Activated CD4-positive, alpha-beta T cell treated with anti-CD3 and anti-CD28 coated beads, Interleukin-2, amount 50 U/mL, for 48 hours (primary cell): ENCODE data around the gene PIGQ.

Experiments
- DNase-seq, 2 experiments: peaks; one replicate each; pipeline ENCODE4 v3.0.0-alpha.2; 2020

The PIGQ gene

DNA sequence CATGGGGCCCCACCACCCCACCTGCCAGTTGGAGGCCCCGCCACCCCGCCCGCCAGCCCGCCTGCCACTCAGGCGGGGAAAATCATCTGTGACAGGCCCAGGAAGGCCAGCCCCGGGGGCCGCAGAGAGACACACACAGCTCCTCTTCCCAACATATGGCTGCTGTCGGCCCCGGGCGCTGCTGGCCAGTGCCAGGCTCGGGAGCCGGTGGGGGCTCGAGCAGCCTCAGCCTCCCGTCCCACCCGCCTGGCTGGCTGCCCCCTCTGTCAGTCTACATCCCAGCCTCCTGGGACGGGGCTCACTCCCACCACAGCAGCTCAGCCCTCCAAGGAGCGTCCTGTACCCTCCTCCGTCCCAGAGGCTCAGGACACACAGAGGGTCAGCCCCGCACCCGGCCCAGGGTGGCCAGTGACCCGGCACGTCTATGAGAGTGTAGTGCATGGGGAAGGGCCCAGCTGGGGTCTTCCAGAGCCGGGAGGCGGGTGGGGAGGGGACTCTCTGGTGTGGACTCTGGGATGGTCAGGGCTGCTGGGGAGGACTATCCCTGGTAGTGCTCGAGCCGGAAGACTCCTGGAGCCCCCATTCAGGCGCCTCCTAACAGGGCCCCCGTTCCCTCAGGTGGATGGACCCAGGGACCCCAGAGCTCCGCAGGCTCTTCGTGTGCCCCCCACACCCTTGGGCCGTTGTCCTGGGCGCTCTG lies 13.1 kb upstream of the PIGQ start:
- no peak for DNase-seq

DNA sequence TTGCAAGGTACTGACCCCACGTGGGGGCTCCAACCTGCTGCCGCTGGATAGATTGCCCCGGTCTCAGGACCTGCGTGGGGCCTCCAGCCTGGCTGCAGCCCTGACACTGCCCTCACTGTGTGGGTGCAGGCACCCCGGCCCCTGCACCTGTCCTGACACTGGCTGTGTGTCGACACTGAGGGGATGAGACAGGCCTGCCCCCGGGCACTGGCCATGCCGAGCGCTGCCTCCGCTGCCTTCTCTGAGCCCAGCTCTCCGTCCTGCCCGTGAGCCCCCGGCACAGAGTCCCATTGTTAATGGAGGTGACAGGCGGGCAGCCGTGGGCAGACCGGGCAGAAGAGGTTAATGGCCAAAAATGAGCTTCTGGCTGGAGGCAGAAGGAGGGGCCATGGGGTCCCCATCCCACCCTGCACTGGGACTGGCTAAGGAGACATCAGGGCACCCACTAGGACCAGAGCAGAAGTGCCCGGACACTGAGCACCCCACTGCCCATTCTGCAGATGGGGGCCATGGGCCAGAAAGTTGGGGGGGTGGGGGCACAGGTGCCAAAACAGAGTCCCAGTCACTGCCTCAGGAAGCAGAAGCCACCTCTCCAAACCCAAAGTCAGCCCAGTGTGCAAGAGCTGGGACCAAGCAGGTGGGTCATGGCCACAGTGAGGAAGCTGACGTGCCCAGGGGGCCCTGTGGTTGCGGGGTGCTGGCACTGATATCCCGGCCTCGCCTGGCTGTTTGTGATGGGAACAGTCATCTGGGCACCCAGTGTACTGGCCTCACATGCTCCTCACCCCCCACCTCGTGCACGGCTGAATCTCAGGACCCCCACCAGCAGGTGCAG lies 12.1 kb upstream of the PIGQ start:
- no peak for DNase-seq

DNA sequence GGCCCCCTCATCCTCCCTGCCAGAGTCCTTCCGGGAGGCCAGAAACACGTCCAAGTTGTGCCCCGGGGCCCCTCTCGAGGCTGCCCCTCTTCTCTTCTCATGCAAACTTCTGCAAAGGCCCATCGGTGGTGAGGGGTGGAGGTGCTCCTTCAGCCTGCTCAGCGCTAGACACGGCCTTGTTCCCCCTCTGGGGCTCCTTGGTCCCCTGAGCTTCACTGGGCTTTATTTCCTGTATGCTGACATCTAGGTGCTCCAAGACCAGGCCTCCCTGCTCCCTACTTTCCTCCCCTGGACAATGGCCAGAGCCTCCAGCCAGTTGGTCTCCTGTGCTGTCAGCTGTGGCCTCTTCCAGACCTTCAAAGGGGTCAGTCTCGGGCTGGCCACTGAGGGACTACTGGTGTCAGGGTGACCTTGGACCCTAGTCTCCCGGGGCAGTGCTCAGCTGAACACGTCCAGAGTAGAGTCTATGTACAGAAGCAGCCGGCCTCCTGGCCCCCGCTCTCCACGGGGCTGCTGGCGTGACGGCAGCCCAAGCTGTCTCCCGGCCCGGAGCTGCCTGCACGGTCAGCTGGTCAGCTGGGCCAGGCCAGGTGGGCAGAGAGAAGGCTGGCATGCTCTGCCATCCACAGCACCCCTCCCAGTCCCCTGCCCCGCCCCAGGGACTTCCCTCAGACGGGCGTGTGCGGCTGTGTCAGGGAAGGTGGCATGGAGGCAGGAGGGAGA lies 11.3 kb upstream of the PIGQ start:
- no peak for DNase-seq

DNA sequence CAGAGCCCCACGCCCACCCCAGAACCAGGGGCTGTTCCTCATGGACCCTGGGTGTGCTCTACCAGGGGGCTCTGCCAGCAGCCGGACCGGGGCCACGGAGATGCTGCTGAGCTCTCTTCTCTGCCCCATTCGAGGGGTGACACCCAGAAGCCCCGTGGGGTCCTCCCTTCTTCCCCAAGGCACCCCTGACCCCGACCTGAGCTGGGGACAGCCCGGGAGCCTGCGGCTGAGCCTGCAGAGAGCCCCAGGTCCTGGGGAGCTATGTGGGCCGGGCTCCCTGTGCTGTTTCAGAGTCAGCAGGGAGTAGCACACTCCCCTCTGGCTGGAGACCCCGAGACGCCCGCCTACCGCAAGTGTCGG lies 10.8 kb upstream of the PIGQ start:
- no peak for DNase-seq

GRCh38 chr16:559411-560203 lies 10.2 kb upstream of the PIGQ start:
- DNase-seq, result no peak

GRCh38 chr16:560204-560700 lies 9.5 kb upstream of the PIGQ start, which contains the start of gene PRR35:
Gene PRR35 (plus strand): TSS chr16:560394. CDS start chr16:563295, 2,901 bp downstream.
- no peak for DNase-seq

DNA sequence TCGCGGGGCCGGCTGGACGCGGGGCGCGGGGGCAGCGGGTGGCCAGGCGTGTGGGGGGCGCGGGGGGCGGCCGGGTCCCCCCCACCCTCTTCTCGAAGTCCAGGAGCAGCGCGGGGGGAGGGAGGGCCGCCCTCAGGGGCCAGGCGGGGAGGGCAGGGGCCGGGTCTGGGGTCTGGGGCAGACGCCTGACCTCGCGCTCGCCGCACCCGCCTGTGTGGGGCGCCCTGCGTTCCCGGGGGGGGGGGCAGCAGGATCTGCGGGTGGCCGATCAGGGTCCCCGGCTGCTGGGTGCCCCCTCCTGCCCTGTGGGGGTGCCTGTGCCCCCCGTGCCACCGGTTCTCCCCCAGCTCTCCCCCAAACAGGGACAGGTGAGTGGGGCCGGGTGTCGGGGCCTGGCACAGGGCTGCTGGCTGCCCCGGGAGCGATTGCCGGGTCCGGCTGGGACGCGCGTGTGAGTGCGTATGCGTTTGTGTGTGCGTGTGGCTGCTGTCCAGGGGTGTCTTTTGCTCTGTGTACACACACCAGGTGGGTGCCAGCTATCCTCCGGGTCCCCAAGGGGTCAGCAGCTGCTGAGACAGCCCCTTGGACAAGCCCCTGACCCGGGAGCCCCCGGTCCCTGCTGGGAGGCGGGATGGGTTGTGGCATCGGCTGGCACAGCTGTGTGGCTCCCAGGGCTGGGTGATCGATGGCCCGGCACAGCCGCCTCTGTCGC lies 8.9 kb upstream of the PIGQ start:
- no peak for DNase-seq

- no peak for DNase-seq
Measured at GRCh38 chr16:561413-561794, 8.4 kb upstream of the PIGQ start.

DNA sequence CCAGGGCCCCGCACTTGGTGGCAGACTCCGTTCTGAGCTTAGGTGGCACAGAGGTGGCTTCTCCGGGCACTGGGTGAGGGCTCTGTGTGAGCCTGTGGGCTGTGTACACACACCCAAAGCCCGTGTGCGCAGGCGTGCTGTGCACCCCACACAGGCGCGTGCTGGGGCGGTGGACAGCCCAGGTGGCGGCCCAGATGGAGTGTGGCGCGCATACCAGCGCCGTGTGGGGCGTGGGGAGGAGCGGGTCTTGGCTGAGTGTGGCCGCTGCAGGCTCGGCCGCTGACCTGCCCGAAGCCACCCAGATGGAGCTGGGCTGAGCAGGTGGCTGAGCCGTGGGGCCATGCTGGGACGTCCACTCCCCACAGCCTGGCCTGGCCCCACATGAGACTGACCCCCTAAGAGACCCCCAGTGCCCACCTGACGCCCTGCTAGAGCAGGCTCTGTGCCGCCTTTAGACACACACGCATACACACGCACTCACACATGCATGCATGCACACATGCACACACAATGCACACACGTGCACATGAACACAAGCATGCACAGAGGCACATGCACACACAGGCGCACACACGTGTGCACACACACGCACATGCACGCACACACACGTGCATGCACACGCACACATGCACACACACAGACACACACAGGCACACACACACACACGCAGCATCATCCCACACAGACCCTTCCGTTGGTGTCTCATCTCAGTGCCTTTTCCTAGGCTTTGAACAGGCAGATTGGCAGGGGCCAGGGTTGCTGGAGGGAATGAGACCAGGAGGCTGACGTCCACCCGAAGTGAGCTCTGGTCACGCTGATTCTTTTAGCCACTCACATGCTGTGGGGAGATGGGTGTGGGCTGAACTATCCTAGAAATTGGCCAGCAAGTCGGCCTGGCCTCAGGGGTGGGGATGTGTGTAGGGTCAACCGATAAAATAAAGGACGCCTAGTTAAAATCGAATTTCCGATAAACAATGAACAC lies 7.5 kb upstream of the PIGQ start:
- no peak for DNase-seq

GRCh38 chr16:563072-563644 lies 6.6 kb upstream of the PIGQ start:
- DNase-seq, result no peak

DNA sequence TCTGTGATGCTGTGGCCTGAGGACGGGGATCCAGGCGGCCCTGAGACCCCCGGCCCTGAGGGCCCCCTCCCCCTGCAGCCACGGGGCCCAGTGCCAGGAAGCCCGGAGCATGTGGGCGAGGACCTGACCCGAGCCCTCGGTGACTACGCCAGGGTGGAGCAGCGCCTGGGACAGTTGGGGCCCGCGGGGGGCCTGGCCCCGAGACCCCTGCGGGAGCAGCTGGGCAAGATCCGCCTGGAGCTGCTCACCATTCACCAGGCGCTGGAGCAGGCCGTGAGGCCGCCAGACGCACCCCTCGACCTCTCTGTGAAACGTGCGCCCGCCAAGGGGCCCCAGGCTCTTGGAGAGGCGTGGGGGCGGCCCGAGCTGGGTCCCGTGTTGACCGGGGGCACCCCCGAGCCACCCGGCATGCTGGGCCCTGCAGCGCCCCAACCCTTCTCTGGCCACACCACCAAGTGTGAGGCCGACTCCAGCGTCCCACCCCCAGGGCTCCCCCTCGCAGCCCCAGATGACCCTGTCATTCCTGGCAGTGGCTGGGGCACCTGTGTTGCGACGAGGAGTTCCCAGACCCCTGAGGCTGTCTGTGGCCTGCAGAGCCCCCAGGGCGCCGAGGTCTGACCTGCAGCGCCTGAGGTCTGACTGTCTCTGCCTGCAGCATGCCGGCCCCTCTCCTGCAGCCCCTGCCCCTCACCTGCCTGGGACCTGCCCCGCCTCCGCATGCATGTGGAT lies 4.9 kb upstream of the PIGQ start:
- DNase-seq, result no peak

- DNase-seq, result no peak
Measured at GRCh38 chr16:565419-566330, 4.1 kb upstream of the PIGQ start.

DNA sequence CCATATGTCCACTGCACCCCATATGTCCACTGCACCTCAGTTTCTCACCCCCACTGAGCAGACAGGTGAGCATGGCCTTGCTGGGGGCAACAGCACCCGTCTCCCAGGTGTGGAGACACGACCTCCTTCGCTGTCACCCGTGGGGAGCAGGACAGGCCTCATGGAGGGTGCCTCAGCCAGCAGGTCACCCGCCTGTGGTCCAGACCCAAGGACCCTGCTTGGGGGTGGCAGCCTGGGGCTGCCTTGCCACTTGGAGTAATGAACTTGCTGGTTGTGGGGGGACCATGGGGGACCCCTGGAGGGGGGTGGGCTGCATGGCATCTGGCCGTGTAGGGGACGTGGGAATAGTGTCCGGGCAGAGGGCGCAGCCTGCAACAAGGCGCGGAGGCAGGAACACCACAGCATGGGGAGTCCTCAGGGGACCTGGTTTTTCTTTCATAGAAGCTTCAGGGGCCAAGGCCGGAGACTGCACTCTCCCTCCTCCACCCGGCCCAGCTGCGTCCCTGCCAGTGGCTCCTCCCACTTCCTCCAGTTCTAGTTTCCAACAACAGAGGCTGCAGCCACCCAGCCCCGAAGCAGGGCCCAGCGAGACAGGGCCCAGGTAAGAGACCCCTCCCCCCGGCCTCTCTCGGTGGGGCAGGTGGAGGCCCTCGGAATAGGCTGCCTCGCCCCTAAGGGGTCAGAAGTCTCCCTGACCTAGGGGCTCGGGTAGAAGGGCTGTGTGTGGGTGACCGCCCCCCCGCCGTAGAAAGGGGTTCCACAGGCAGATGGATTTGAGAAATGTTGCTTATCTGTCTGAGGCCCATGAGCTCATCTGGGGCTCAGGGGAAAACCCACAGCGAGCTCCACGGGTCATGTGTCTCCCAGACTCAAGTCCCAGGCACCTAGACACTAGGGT lies 3.0 kb upstream of the PIGQ start, which contains the start of gene NHLRC4:
Gene NHLRC4 (plus strand): TSS at position 531 of the 898 bp plus-strand sequence. CDS start 1,043 bp downstream, outside the sequence.
- DNase-seq, result peak; percentile 61 to 70

- DNase-seq, result no peak
Measured at GRCh38 chr16:567373-568256, 2.2 kb upstream of the PIGQ start.

DNA sequence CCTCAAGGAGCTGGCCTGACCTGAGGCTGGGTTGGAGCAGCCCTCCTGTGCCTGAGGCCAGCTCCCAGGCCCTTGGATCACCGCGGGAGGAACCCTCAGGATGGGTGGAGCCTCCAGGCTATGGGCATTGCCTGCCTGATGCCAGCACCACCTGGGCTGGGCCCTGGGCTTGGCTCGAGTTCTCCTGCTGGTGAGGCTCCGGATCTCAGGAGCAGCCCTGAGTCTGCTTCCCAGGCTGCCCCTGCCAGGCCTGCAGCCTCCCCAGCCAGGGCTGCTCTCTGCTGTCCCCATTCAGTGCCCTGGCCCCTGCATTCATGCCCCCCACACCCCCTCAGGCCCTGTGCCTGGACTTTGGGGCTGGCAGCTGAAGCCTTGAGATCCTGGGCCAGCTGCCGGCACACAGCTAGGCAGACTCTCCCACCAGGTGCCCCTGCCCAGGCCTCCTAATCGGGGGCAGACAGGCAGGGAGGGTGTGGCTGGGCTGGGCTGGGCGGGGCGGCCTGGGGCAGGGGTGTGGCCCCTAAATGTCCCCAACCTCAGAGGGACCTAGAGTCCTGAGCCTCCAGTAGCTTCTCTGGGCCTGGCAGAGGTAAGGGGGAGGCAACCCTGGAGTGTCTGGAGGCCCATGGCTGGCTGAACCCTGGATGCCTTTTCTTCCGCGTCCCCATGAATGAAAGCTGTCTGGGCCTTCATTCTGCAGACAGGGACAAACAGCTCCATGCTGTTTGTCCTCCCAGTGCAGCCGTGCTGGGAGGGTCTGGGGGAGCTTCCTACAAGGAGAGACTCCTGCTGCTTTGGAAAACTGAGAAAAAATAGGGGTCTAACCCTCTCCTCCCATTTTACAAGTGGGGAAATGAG lies 1.1 kb upstream of the PIGQ start:
- DNase-seq, result no peak
